GM12878 (cell line): Measurements from ENCODE around the gene TSPO. TPM values are rescaled to one million over a fixed set of nuclear protein-coding genes. Genes with fewer than 3 reads are reported as not detected.
A peak's percentile ranks its signal among the peaks of the same experiment; 100 is the strongest.

Experiments used
- ATAC-seq: fragments of 200-7000 bp; cut with Tn5 transposase; 3 replicates; pipeline ENCODE4 v1.9.1; 2020; ENCODE audit warnings: mild to moderate bottlenecking, moderate library complexity
- BruUV-seq: library from RNA; stranded (reverse); fragments of 400-500 nt; replicated peaks from 2 replicates; lab custom pipeline; 2021; lab: Mats Ljungman, UMichigan
- CTCF ChIA-PET: fragments of 300-600 bp; sonication (Branson Sonifier 250); formaldehyde crosslinking; extraction: SDS; loops from one replicate; lab custom pipeline; 2021; ENCODE audit warnings: inconsistent platforms; lab: Yijun Ruan, JAX
- POLR2A ChIA-PET: fragments of 350-600 bp; formaldehyde crosslinking; extraction: SDS; loops from one replicate; lab custom pipeline; 2021; ENCODE audit warnings: inconsistent platforms; lab: Charles Lee
- RAD21 ChIA-PET: fragments of 300-600 bp; sonication (Branson Sonifier 250); formaldehyde crosslinking; loops from one replicate; lab custom pipeline; 2023; ENCODE audit warnings: antibody characterized with exemption; ENCODE audit not compliant: unreplicated experiment; lab: Charles Lee
- SMC1A ChIA-PET: fragments of 300-600 bp; sonication (Branson Sonifier 250); formaldehyde crosslinking; loops from one replicate; lab custom pipeline; 2023; ENCODE audit not compliant: unreplicated experiment, uncharacterized antibody; lab: Charles Lee
- DNase-seq: peaks from one replicate; pipeline ENCODE4 v3.0.0-alpha.2; 2011; ENCODE audit warnings: low read depth, low spot score
- FAIRE-seq: peaks from 3 replicates; lab custom pipeline; 2011; peaks lifted over from hg19 to GRCh38; lab: Jason Lieb, UNC
- H2AFZ ChIP-seq: 2 replicates; pipeline ENCODE4 v1.6.0; 2011; ENCODE audit warnings: low read depth, low read length, control low read depth; ENCODE audit not compliant: control insufficient read depth
- H3K27ac ChIP-seq: 2 replicates; pipeline ENCODE4 v1.5.1; 2011; ENCODE audit warnings: control low read depth; ENCODE audit not compliant: control insufficient read depth, insufficient read depth
- H3K27me3 ChIP-seq, 2 experiments: replicated peaks in 1 of 2; 2 replicates each; pipeline versions ENCODE4 v1.6.0 to v1.6.1; 2011; ENCODE audit warnings: low read length in 1 of 2; ENCODE audit not compliant: control insufficient read depth in 2 of 2, insufficient read depth in 2 of 2
- H3K36me3 ChIP-seq, 2 experiments: 2 replicates each; pipeline ENCODE4 v1.5.1; 2011; ENCODE audit warnings: low read length in 1 of 2; ENCODE audit not compliant: control insufficient read depth in 2 of 2, insufficient read depth in 2 of 2
- H3K4me1 ChIP-seq: 2 replicates; pipeline ENCODE4 v1.6.1; 2011; ENCODE audit warnings: mild to moderate bottlenecking, low read length, moderate library complexity, mixed read lengths; ENCODE audit not compliant: control insufficient read depth, insufficient read depth
- H3K4me2 ChIP-seq: 2 replicates; pipeline ENCODE4 v1.6.0; 2011; ENCODE audit warnings: control low read depth; ENCODE audit not compliant: control insufficient read depth, insufficient read depth
- H3K4me3 ChIP-seq: fragments of 200-600 bp; sonication (generic); 2 replicates; pipeline ENCODE4 v1.5.1; 2016
- H3K79me2 ChIP-seq: 2 replicates; pipeline ENCODE4 v1.6.0; 2011; ENCODE audit warnings: low read length; ENCODE audit not compliant: control insufficient read depth, insufficient read depth
- H3K9ac ChIP-seq: 2 replicates; pipeline ENCODE4 v1.8.0; 2011; ENCODE audit warnings: low read length, control low read depth, mixed read lengths; ENCODE audit not compliant: control insufficient read depth, insufficient read depth
- H3K9me3 ChIP-seq: replicated peaks from 3 replicates; pipeline ENCODE4 v1.5.1; 2011; ENCODE audit warnings: mild to moderate bottlenecking, low read length; ENCODE audit not compliant: control insufficient read depth, insufficient read depth
- H4K20me1 ChIP-seq: 2 replicates; pipeline ENCODE4 v1.6.0; 2011; ENCODE audit not compliant: control insufficient read depth, insufficient read depth
- CHD1 ChIP-seq: IDR thresholded peaks from 2 replicates; pipeline ENCODE4 v1.6.1; 2012; ENCODE audit warnings: low read depth, low read length, improper control_type of control experiment
- IKZF1 ChIP-seq: fragments of 450-650 bp; conservative IDR thresholded peaks from 2 replicates; pipeline ENCODE4 v1.6.1; 2017; ENCODE audit warnings: antibody characterized with exemption, mild to moderate bottlenecking
- IRF3 ChIP-seq: fragments of 450-650 bp; IDR thresholded peaks from 2 replicates; pipeline ENCODE4 v1.6.1; 2014; ENCODE audit warnings: mild to moderate bottlenecking
- MEF2B ChIP-seq: fragments of 450-650 bp; IDR thresholded peaks from 2 replicates; pipeline ENCODE4 v1.6.1; 2018; ENCODE audit warnings: mild to moderate bottlenecking, moderate library complexity; ENCODE audit not compliant: partially characterized antibody, poor library complexity, severe bottlenecking
- MLLT1 ChIP-seq: fragments of 450-650 bp; IDR thresholded peaks from 2 replicates; pipeline ENCODE4 v1.6.1; 2016; ENCODE audit warnings: mild to moderate bottlenecking
- POLR2AphosphoS5 ChIP-seq: IDR thresholded peaks from 2 replicates; pipeline ENCODE4 v1.6.1; 2011; ENCODE audit warnings: mild to moderate bottlenecking, low read length, inconsistent platforms
- RUNX3 ChIP-seq: IDR thresholded peaks from 2 replicates; pipeline ENCODE4 v1.6.1; 2012; ENCODE audit warnings: low read length, inconsistent platforms
- STAT1 ChIP-seq: fragments of 450-650 bp; conservative IDR thresholded peaks from 2 replicates; pipeline ENCODE4 v1.6.1; 2014; ENCODE audit warnings: antibody characterized with exemption, mild to moderate bottlenecking
- TCF12 ChIP-seq: IDR thresholded peaks from 2 replicates; pipeline ENCODE4 v1.6.1; 2011; ENCODE audit warnings: low read depth, mild to moderate bottlenecking, low read length
- TCF3 ChIP-seq: IDR thresholded peaks from 2 replicates; pipeline ENCODE4 v1.6.1; 2012; ENCODE audit warnings: low read depth, mild to moderate bottlenecking, low read length, borderline replicate concordance; ENCODE audit not compliant: insufficient read depth
- TCF7 ChIP-seq: IDR thresholded peaks from 2 replicates; pipeline ENCODE4 v1.6.1; 2014; ENCODE audit warnings: antibody characterized with exemption, borderline replicate concordance
- YBX1 ChIP-seq: fragments of 450-650 bp; IDR thresholded peaks from 2 replicates; pipeline ENCODE4 v1.6.1; 2016; ENCODE audit warnings: antibody characterized with exemption
- ZBED1 ChIP-seq: IDR thresholded peaks from 2 replicates; pipeline ENCODE4 v1.6.1; 2016; ENCODE audit warnings: borderline replicate concordance
- ZSCAN29 ChIP-seq: fragments of 450-650 bp; IDR thresholded peaks from 2 replicates; pipeline ENCODE4 v1.6.1; 2017; ENCODE audit warnings: mild to moderate bottlenecking, moderate library complexity
- WGBS: methylation state at CpG from one replicate; pipeline ENCODE4 v1.1.6; 2016; ENCODE audit warnings: low lambda C conversion rate; ENCODE audit not compliant: insufficient replicate concordance, insufficient coverage; ENCODE audit errors: missing lambda C conversion rate; 5-methylcytosine and 5-hydroxymethylcytosine counted together
- in situ Hi-C: fragments of 300-500 bp; cut with MboI; formaldehyde crosslinking; loops from 9 replicates; pipeline ENCODE4 v1.14.3; 2018; ENCODE audit warnings: mixed read lengths
- intact Hi-C: fragments of 100-400 bp; cut with micrococcal nuclease; formaldehyde crosslinking; loops from one replicate; pipeline ENCODE4 v1.14.2; 2022; ENCODE audit not compliant: unreplicated experiment
- polyA plus RNA-seq, 11 experiments: library from polyadenylated mRNA; depleted of rRNA in 4 of 11; unstranded in 6 of 11; stranded (reverse) in 5 of 11; fragments of >200 nt; fragmentation: Nextera tagmentation in 4 of 11; fragmentation: Illumina TruSeq in 1 of 11; extraction: Ambion mirVana in 4 of 11; extraction: Trizol in 1 of 11; gene quantifications; 1 replicate in 1 of 11; 2 replicates in 10 of 11; pipeline versions ENCODE4 v1.2.1 to v1.2.3, GENCODE V29; 2011 to 2016; ENCODE audit warnings: inconsistent platforms in 2 of 11, missing spikeins in 2 of 11, low read depth in 1 of 11
- total RNA-seq, 4 experiments: library from RNA; depleted of rRNA in 3 of 4; stranded (reverse); fragments of >200 nt in 3 of 4; fragmentation: Illumina TruSeq in 1 of 4; extraction: Trizol in 1 of 4; gene quantifications; 2 replicates each; pipeline versions ENCODE4 v1.2.1 to v1.2.3, GENCODE V29; 2013 to 2021

Gene TSPO
- total and polyA plus RNA-seq, 10 of the 15 experiments (the other 5 are each of a cell fraction or from before 2014, with no cell fraction given), result 1.4 to 50.5 (median 18.8) TPM

GRCh38 chr22:43127166-43127908 is 24.0 kb upstream of the TSPO start:
- intact Hi-C loops, result no loop called here
- ChIA-PET CTCF (no interaction called here), POLR2A (no interaction called here), RAD21 (no interaction called here), SMC1A (interaction anchor here (0.7 kb wide), 1 partner anchor 8 kb away, joined by 3 read pairs; no protein-coding TSS in a partner anchor)
- Histone ChIP-seq H3K4me1 (peaks cover 31% of the 10 kb centered on the region), H3K4me3 (no peak overlapping the region), H3K9ac (no peak overlapping the region), H4K20me1 (no peaks in the 10 kb centered on the region), H3K27me3 (no peaks in the 10 kb centered on the region), H3K4me2 (no peak overlapping the region), H2AFZ (no peak overlapping the region), H3K36me3 (no peaks in the 10 kb centered on the region), H3K9me3 (no peaks in the 10 kb centered on the region), H3K79me2 (no peaks in the 10 kb centered on the region), H3K27ac (no peak overlapping the region)
- 80% methylated on average over 17 of the region's 17 CpGs for WGBS
- no peak for ATAC-seq
- TF ChIP-seq YBX1 (no peak), MEF2B (no peak), ZBED1 (no peak), IRF3 (no peak), CHD1 (no peak), ZSCAN29 (no peak)
- BruUV-seq, result no TSS peak
- no peak for FAIRE-seq
- in situ Hi-C loops, result no loop called here
- no peak for DNase-seq

- Histone ChIP-seq H2AFZ (peak overlapping the region; percentile 17; the same call in 1 of the 2 replicates), H3K4me3 (no peak overlapping the region), H3K27me3 (no peaks in the 10 kb centered on the region), H3K9ac (no peak overlapping the region), H3K27ac (no peak overlapping the region), H3K9me3 (no peaks in the 10 kb centered on the region), H4K20me1 (no peaks in the 10 kb centered on the region), H3K4me1 (peaks cover 31% of the 10 kb centered on the region), H3K36me3 (peaks cover 0 to 1% of the 10 kb centered on the region in 2 experiments; a peak in 2 of 4 replicates), H3K4me2 (no peak overlapping the region), H3K79me2 (no peaks in the 10 kb centered on the region)
- ATAC-seq (no peak), FAIRE-seq (no peak), DNase-seq (no peak)
- ChIA-PET CTCF (no interaction called here), SMC1A (no interaction called here), RAD21 (no interaction called here), POLR2A (no interaction called here)
- TF ChIP-seq MLLT1 (no peak), IKZF1 (0 out of 2 replicates have a peak, but pooled peaks have one; percentile 19), RUNX3 (peak; percentile 48; the same call in 1 of the 2 replicates), TCF7 (no peak), POLR2AphosphoS5 (no peak), TCF12 (0 out of 2 replicates have a peak, but pooled peaks have one; percentile 22), STAT1 (no peak), TCF3 (peak; percentile 46; the same call in 1 of the 2 replicates)
- 58% methylated on average over 13 of the region's 13 CpGs for WGBS
- no TSS peak for BruUV-seq
- intact Hi-C loops, result no loop called here
- in situ Hi-C loops, result no loop called here
Measured at GRCh38 chr22:43128116-43128515, 23.2 kb upstream of the TSPO start.
